LNCaP clone FGC (cell line): ENCODE results near the gene GABRR2.
"Not testable (repeated sequence)": the region's sequence is repeated elsewhere in the genome, so short reads cannot be mapped to it uniquely, and the experiment has no call there.

ENCODE experiments used
- DNase-seq: peaks from one replicate; pipeline ENCODE4 v3.0.0-alpha.2; 2011; ENCODE audit warnings: low read depth
- H3K4me3 ChIP-seq: 2 replicates; pipeline ENCODE4 v1.5.1; 2011; ENCODE audit warnings: mild to moderate bottlenecking, low read depth, low read length, control low read depth
- CTCF ChIP-seq: IDR thresholded peaks from 2 replicates; pipeline ENCODE4 v1.5.1; 2012; ENCODE audit warnings: mild to moderate bottlenecking; ENCODE audit not compliant: control insufficient read depth, insufficient read depth; ENCODE audit errors: extremely low read depth

GABRR2 gene

GRCh38 chr6:89313006-89313405 is 2.1 kb downstream of the GABRR2 start:
- no peak for TF ChIP-seq CTCF
- no peak for DNase-seq
- no peak overlapping the region for H3K4me3 ChIP-seq

- no peak; the same call in 1 of the 2 replicates for TF ChIP-seq CTCF
- no peak overlapping the region for H3K4me3 ChIP-seq
- DNase-seq, result peak; percentile 6
These were observed 3.1 kb downstream of the GABRR2 start for GRCh38 chr6:89311853-89312531.

- TF ChIP-seq CTCF, result peak; percentile 39; the same call in 1 of the 2 replicates
- H3K4me3 ChIP-seq, result no peak overlapping the region
- DNase-seq, result no peak
These were observed 3.6 kb downstream of the GABRR2 start for GRCh38 chr6:89311530-89311852.

- no peak overlapping the region for H3K4me3 ChIP-seq
- TF ChIP-seq CTCF, result no peak
- DNase-seq, result no peak
These were observed 4.2 kb downstream of the GABRR2 start for GRCh38 chr6:89310929-89311328.

GRCh38 chr6:89308525-89309395 is 6.3 kb downstream of the GABRR2 start:
- H3K4me3 ChIP-seq, result no peak overlapping the region
- no peak for DNase-seq
- no peak for TF ChIP-seq CTCF

- not testable (repeated sequence) for DNase-seq, H3K4me3 ChIP-seq
These were observed 10.6 kb downstream of the GABRR2 start for GRCh38 chr6:89304517-89304916.

- TF ChIP-seq CTCF, result no peak
- DNase-seq, result no peak
- H3K4me3 ChIP-seq, result no peak overlapping the region
These were observed 12.2 kb downstream of the GABRR2 start for GRCh38 chr6:89302936-89303335.
